ENCODE data around the gene REEP2. TPM values are rescaled to one million over a fixed set of nuclear protein-coding genes. Genes with fewer than 3 reads are reported as not detected.

REEP2 gene
- polyA plus RNA-seq, 1 of the 3 experiments (the other 2 are of a cell fraction): 31.2 TPM

DNA sequence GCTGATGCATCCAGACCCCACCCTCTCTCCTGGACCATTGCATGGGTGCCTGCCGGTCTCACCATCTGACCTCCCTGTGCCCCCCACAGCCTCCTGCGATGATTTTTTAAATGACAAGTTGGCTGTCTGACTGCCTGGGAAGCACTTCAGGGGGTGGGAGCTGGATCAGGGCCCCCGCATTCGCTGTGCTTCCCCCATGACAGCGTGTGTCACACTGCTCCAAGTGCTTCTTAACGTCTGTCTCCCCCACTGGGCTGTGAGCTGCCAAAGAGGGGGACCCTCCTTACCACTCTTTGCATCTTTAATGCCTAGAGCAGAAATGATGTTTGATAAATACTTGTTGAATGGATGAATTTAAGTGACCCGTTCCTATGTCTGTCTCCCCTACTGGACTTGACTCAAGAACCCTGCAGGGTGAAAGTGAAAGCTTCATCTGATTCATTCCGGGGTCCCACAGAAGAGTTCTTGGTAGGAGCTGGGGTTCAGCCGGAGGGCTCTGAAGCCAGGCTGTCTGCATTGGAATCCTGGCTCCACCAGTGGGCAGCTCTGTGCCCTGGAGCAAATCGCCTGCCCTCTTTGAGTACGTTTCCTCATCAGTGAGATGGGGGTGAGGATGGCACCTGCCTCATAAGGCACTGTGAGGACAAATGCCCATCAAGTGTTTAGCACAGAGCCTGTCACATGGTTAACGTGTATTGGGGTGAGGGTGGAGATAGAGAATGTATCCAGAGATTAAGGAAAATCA lies 18.8 kb downstream of the REEP2 start:
- H3F3A ChIP-seq (replicated peaks; ENCODE audit: insufficient read depth): no peaks in the 10 kb centered on the region
- no peak overlapping the region for H3K27ac ChIP-seq (ENCODE audit: low read depth in 2 of 2, low read length in 1 of 2)
- CTCF ChIA-PET: interaction anchor here (0.9 to 11.7 kb wide), 4 partner anchors 8 to 46 kb away, joined by 3 to 131 read pairs (median 28); no protein-coding TSS in a partner anchor
- no peak overlapping the region for H2AFZ ChIP-seq (ENCODE audit: low read depth)
- no peaks in the 10 kb centered on the region; a peak in 1 of 4 replicates for H3K4me1 ChIP-seq (ENCODE audit: control insufficient read depth in 1 of 2, insufficient read depth in 2 of 2, low read depth in 1 of 2, low read length in 1 of 2)
- no peak overlapping the region for H3K4me2 ChIP-seq
- no peaks in the 10 kb centered on the region for H3K9me2 ChIP-seq
- no peak overlapping the region for H3K4me3 ChIP-seq (ENCODE audit: low read depth in 2 of 2, low read length in 1 of 2)
- no peak for DNase-seq
- no peaks in the 10 kb centered on the region for H3K9me3 ChIP-seq
- H3K79me2 ChIP-seq (ENCODE audit: insufficient read depth): no peaks in the 10 kb centered on the region
- H3K27me3 ChIP-seq (ENCODE audit: insufficient read depth): no peaks in the 10 kb centered on the region
- WGBS (ENCODE audit: low lambda C conversion rate): 69% methylated on average over 10 of the region's 12 CpGs
- TF ChIP-seq, protein P1, sequence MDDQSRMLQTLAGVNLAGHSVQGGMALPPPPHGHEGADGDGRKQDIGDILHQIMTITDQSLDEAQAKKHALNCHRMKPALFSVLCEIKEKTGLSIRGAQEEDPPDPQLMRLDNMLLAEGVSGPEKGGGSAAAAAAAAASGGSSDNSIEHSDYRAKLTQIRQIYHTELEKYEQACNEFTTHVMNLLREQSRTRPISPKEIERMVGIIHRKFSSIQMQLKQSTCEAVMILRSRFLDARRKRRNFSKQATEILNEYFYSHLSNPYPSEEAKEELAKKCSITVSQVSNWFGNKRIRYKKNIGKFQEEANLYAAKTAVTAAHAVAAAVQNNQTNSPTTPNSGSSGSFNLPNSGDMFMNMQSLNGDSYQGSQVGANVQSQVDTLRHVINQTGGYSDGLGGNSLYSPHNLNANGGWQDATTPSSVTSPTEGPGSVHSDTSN (IDR thresholded peaks at IDR 0.05): no peak
- TF ChIP-seq MXI1 (IDR thresholded peaks at IDR 0.05; ENCODE audit: low read depth, low read length): no peak
- TF ChIP-seq, protein P2, sequence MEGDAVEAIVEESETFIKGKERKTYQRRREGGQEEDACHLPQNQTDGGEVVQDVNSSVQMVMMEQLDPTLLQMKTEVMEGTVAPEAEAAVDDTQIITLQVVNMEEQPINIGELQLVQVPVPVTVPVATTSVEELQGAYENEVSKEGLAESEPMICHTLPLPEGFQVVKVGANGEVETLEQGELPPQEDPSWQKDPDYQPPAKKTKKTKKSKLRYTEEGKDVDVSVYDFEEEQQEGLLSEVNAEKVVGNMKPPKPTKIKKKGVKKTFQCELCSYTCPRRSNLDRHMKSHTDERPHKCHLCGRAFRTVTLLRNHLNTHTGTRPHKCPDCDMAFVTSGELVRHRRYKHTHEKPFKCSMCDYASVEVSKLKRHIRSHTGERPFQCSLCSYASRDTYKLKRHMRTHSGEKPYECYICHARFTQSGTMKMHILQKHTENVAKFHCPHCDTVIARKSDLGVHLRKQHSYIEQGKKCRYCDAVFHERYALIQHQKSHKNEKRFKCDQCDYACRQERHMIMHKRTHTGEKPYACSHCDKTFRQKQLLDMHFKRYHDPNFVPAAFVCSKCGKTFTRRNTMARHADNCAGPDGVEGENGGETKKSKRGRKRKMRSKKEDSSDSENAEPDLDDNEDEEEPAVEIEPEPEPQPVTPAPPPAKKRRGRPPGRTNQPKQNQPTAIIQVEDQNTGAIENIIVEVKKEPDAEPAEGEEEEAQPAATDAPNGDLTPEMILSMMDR (IDR thresholded peaks at IDR 0.05): no peak
- TF ChIP-seq ELF1 (IDR thresholded peaks at IDR 0.05): no peak
- no peak for TF ChIP-seq TEAD4 (IDR thresholded peaks at IDR 0.05; ENCODE audit: borderline replicate concordance, insufficient read depth)
- TF ChIP-seq TAF1 (IDR thresholded peaks at IDR 0.05; ENCODE audit: borderline replicate concordance, low read depth, low read length): no peak
- no peak for TF ChIP-seq GATA2 (CRISPR knock-in tag; IDR thresholded peaks at IDR 0.05)
- TF ChIP-seq, protein P3, sequence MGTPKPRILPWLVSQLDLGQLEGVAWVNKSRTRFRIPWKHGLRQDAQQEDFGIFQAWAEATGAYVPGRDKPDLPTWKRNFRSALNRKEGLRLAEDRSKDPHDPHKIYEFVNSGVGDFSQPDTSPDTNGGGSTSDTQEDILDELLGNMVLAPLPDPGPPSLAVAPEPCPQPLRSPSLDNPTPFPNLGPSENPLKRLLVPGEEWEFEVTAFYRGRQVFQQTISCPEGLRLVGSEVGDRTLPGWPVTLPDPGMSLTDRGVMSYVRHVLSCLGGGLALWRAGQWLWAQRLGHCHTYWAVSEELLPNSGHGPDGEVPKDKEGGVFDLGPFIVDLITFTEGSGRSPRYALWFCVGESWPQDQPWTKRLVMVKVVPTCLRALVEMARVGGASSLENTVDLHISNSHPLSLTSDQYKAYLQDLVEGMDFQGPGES (IDR thresholded peaks at IDR 0.05; ENCODE audit: low read depth, low read length): no peak
- TF ChIP-seq NRF1 (IDR thresholded peaks at IDR 0.05; ENCODE audit: low read depth, low read length): no peak
- TF ChIP-seq RFX5 (IDR thresholded peaks at IDR 0.05; ENCODE audit: low read length): no peak
- no peak for TF ChIP-seq EP300 (IDR thresholded peaks at IDR 0.05; ENCODE audit: borderline replicate concordance in 1 of 2, low read depth in 1 of 2, low read length in 1 of 2)
- no peak for TF ChIP-seq RCOR1 (IDR thresholded peaks at IDR 0.05; ENCODE audit: low read length)
- no peak for TF ChIP-seq SIN3A (IDR thresholded peaks at IDR 0.05; ENCODE audit: borderline replicate concordance, low read depth, low read length)
- no peak for TF ChIP-seq YY1 (IDR thresholded peaks at IDR 0.05; ENCODE audit: low read depth)
- TF ChIP-seq POLR2AphosphoS5 (IDR thresholded peaks at IDR 0.05; ENCODE audit: low read depth, low read length): no peak
- TF ChIP-seq TCF12 (IDR thresholded peaks at IDR 0.05): no peak
- TF ChIP-seq, protein P4, sequence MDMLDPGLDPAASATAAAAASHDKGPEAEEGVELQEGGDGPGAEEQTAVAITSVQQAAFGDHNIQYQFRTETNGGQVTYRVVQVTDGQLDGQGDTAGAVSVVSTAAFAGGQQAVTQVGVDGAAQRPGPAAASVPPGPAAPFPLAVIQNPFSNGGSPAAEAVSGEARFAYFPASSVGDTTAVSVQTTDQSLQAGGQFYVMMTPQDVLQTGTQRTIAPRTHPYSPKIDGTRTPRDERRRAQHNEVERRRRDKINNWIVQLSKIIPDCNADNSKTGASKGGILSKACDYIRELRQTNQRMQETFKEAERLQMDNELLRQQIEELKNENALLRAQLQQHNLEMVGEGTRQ (IDR thresholded peaks at IDR 0.05; ENCODE audit: borderline replicate concordance, low read depth, low read length): no peak
- no peaks in the 10 kb centered on the region for H3K36me3 ChIP-seq (replicated peaks in 1 of 2; ENCODE audit: control insufficient read depth in 1 of 2, insufficient read depth in 2 of 2, low read length in 1 of 2)
- H3K9ac ChIP-seq: no peak overlapping the region
- H4K20me1 ChIP-seq (ENCODE audit: insufficient read depth): no peaks in the 10 kb centered on the region
- POLR2A ChIA-PET: no interaction called here
